Neural progenitor cell (in vitro differentiated cells): ENCODE data around the gene IL1RL2. TPM values are rescaled to one million over a fixed set of nuclear protein-coding genes. Genes with fewer than 3 reads are reported as not detected.

Experiments used
- DNase-seq: peaks from one replicate; pipeline ENCODE4 v3.0.0-alpha.2; 2016; ENCODE audit warnings: low spot score
- H2AFZ ChIP-seq: fragments of 200-600 bp; sonication (generic); replicated peaks from 2 replicates; pipeline ENCODE4 v1.6.1; 2016; ENCODE audit warnings: antibody characterized with exemption
- H3F3A ChIP-seq: fragments of 200-600 bp; sonication (generic); 2 replicates; pipeline ENCODE4 v1.6.1; 2016; ENCODE audit warnings: antibody characterized with exemption, low read depth
- H3K27ac ChIP-seq: fragments of 200-600 bp; sonication (generic); 2 replicates; pipeline ENCODE4 v1.5.1; 2016; ENCODE audit warnings: mild to moderate bottlenecking
- H3K27me3 ChIP-seq: fragments of 200-600 bp; sonication (generic); 2 replicates; pipeline ENCODE4 v1.6.1; 2016; ENCODE audit warnings: mild to moderate bottlenecking, moderate library complexity
- H3K36me3 ChIP-seq: fragments of 200-600 bp; sonication (generic); 2 replicates; pipeline ENCODE4 v1.5.1; 2016
- H3K4me1 ChIP-seq: fragments of 200-600 bp; sonication (generic); 2 replicates; pipeline ENCODE4 v1.6.1; 2016; ENCODE audit warnings: mixed run types
- H3K4me2 ChIP-seq: fragments of 200-600 bp; sonication (generic); 2 replicates; pipeline ENCODE4 v1.6.1; 2016
- H3K4me3 ChIP-seq: fragments of 200-600 bp; sonication (generic); 2 replicates; pipeline ENCODE4 v1.5.1; 2016
- H3K79me2 ChIP-seq: fragments of 200-600 bp; sonication (generic); 2 replicates; pipeline ENCODE4 v1.6.1; 2016; ENCODE audit warnings: low read depth
- H3K9ac ChIP-seq: fragments of 200-600 bp; sonication (generic); 2 replicates; pipeline ENCODE4 v1.6.1; 2016
- H3K9me3 ChIP-seq: fragments of 200-600 bp; sonication (generic); 2 replicates; pipeline ENCODE4 v1.5.1; 2016; ENCODE audit warnings: low read depth
- H4K20me1 ChIP-seq: fragments of 200-600 bp; sonication (generic); 2 replicates; pipeline ENCODE4 v1.6.1; 2016; ENCODE audit warnings: low read depth
- H3K27ac Mint-ChIP-seq: 3 replicates; pipeline ENCODE4 v1.8.0; 2021; ENCODE audit warnings: mixed read lengths
- H3K27me3 Mint-ChIP-seq: 2 replicates; pipeline ENCODE4 v1.8.0; 2022; ENCODE audit warnings: low read depth, mild to moderate bottlenecking, inconsistent platforms, moderate library complexity, mixed read lengths; ENCODE audit not compliant: insufficient read depth
- H3K36me3 Mint-ChIP-seq: 3 replicates; pipeline ENCODE4 v1.8.0; 2021; ENCODE audit warnings: mixed read lengths
- H3K4me1 Mint-ChIP-seq: 3 replicates; pipeline ENCODE4 v1.8.0; 2021; ENCODE audit warnings: mixed read lengths
- H3K4me3 Mint-ChIP-seq: 3 replicates; pipeline ENCODE4 v1.8.0; 2021; ENCODE audit warnings: mild to moderate bottlenecking, moderate library complexity, mixed read lengths
- H3K9me3 Mint-ChIP-seq: 3 replicates; pipeline ENCODE4 v1.8.0; 2020; ENCODE audit warnings: mixed read lengths
- CTCF ChIP-seq: fragments of 200-600 bp; sonication (generic); IDR thresholded peaks from 2 replicates; pipeline ENCODE4 v1.5.1; 2017; ENCODE audit warnings: antibody characterized with exemption, mild to moderate bottlenecking
- EZH2 ChIP-seq: fragments of 200-600 bp; sonication (generic); IDR thresholded peaks from 2 replicates; pipeline ENCODE4 v1.6.1; 2017; ENCODE audit warnings: antibody characterized with exemption, mild to moderate bottlenecking, moderate library complexity
- EZH2phosphoT487 ChIP-seq: fragments of 200-600 bp; sonication (generic); IDR thresholded peaks from 2 replicates; pipeline ENCODE4 v1.6.1; 2017; ENCODE audit warnings: antibody characterized with exemption
- total RNA-seq: library from RNA; depleted of rRNA; stranded (reverse); fragments of >200 nt; gene quantifications from 2 replicates; pipeline ENCODE4 v1.2.3, GENCODE V29; 2015; ENCODE audit warnings: low replicate concordance

IL1RL2 gene
- not detected in 2 replicates for total RNA-seq

- no peak for DNase-seq
- Histone ChIP-seq H2AFZ (no peak within 1 kb of the TSS), H3K36me3 (no peaks in the 10 kb centered on the region), H4K20me1 (no peaks in the 10 kb centered on the region), H3K9ac (no peak within 1 kb of the TSS), H3K4me3 (no peak within 1 kb of the TSS), H3K9me3 (no peaks in the 10 kb centered on the region), H3K4me1 (no peaks in the 10 kb centered on the region), H3K79me2 (no peaks in the 10 kb centered on the region), H3K27me3 (peaks cover 17% of the 10 kb centered on the region), H3F3A (no peaks in the 10 kb centered on the region), H3K27ac (no peak within 1 kb of the TSS), H3K4me2 (no peak within 1 kb of the TSS)
- Mint-ChIP-seq H3K27ac (no peak within 1 kb of the TSS), H3K36me3 (no peaks in the 10 kb centered on the region), H3K4me1 (no peaks in the 10 kb centered on the region), H3K27me3 (peaks cover 7% of the 10 kb centered on the region), H3K9me3 (no peaks in the 10 kb centered on the region), H3K4me3 (peak within 1 kb of the TSS; percentile 67)
- no peak for TF ChIP-seq EZH2
- TF ChIP-seq EZH2phosphoT487: no peak
- no peak for TF ChIP-seq CTCF
Measured at GRCh38 chr2:102186791-102187495, at the start of gene IL1RL2. Gene IL1RL2 (plus strand): TSS chr2:102187023. CDS start chr2:102187868, 845 bp downstream.

GRCh38 chr2:102137138-102137537, 49.7 kb upstream of the IL1RL2 start:
- no peak overlapping the region for H3K9ac ChIP-seq
- H3F3A ChIP-seq: peaks cover 4% of the 10 kb centered on the region
- no peaks in the 10 kb centered on the region for H3K36me3 ChIP-seq
- peaks cover 19% of the 10 kb centered on the region for H3K27me3 ChIP-seq
- no peak for DNase-seq
- H4K20me1 ChIP-seq: no peaks in the 10 kb centered on the region
- peaks cover 4% of the 10 kb centered on the region for H3K4me1 ChIP-seq
- H3K9me3 ChIP-seq: no peaks in the 10 kb centered on the region
- Mint-ChIP-seq H3K27ac (no peak overlapping the region), H3K4me1 (peaks cover 4% of the 10 kb centered on the region), H3K36me3 (no peaks in the 10 kb centered on the region), H3K4me3 (no peak overlapping the region), H3K27me3 (peaks cover 14% of the 10 kb centered on the region), H3K9me3 (no peaks in the 10 kb centered on the region)
- H2AFZ ChIP-seq: no peak overlapping the region
- H3K79me2 ChIP-seq: no peaks in the 10 kb centered on the region
- H3K27ac ChIP-seq: no peak overlapping the region
- TF ChIP-seq EZH2 (no peak), CTCF (no peak), EZH2phosphoT487 (no peak)
- no peak overlapping the region for H3K4me3 ChIP-seq
- H3K4me2 ChIP-seq: no peak overlapping the region

GRCh38 chr2:102138331-102138730, 48.5 kb upstream of the IL1RL2 start:
- H3K4me1 ChIP-seq: peaks cover 4% of the 10 kb centered on the region
- Mint-ChIP-seq H3K4me1 (peaks cover 9% of the 10 kb centered on the region), H3K36me3 (no peaks in the 10 kb centered on the region), H3K27ac (no peak overlapping the region), H3K9me3 (peaks cover 4% of the 10 kb centered on the region), H3K27me3 (peaks cover 14% of the 10 kb centered on the region), H3K4me3 (no peak overlapping the region)
- H3K27ac ChIP-seq: no peak overlapping the region
- no peaks in the 10 kb centered on the region for H3K9me3 ChIP-seq
- no peak overlapping the region for H2AFZ ChIP-seq
- no peaks in the 10 kb centered on the region for H3K36me3 ChIP-seq
- peaks cover 5% of the 10 kb centered on the region for H3F3A ChIP-seq
- H3K27me3 ChIP-seq: peaks cover 29% of the 10 kb centered on the region
- no peaks in the 10 kb centered on the region for H3K79me2 ChIP-seq
- no peak for DNase-seq
- no peaks in the 10 kb centered on the region for H4K20me1 ChIP-seq
- H3K9ac ChIP-seq: no peak overlapping the region
- TF ChIP-seq EZH2: no peak
- TF ChIP-seq CTCF: no peak
- TF ChIP-seq EZH2phosphoT487: no peak
- no peak overlapping the region for H3K4me3 ChIP-seq
- H3K4me2 ChIP-seq: no peak overlapping the region
